ENCODE data around the gene DEDD. TPM values are rescaled to one million over a fixed set of nuclear protein-coding genes. Genes with fewer than 3 reads are reported as not detected.

The DEDD gene
- total and polyA plus RNA-seq, 8 donors: 25.8 to 55.8 (median 50.2) TPM

GRCh38 chr1:161177936-161178244, 45.4 kb upstream of the DEDD start:
- DNase-seq (no peak), ATAC-seq (no peak)
- peaks cover 12 to 44% of the 10 kb centered on the region in 2 donors for H3K4me1 ChIP-seq
- intact Hi-C loops (cut with DNase I): no loop called here
- no peak for TF ChIP-seq CTCF (IDR thresholded peaks at IDR 0.05)
- peaks cover 0 to 29% of the 10 kb centered on the region in 2 donors for H3K36me3 ChIP-seq
- peak overlapping the region; percentile 69 to 81 for H3K4me3 ChIP-seq
- H3K9me3 ChIP-seq: no peaks in the 10 kb centered on the region
- peak overlapping the region; percentile 69 to 77 for H3K27ac ChIP-seq
- no peaks in the 10 kb centered on the region for H3K27me3 ChIP-seq

GRCh38 chr1:161177112-161177935, 44.9 kb upstream of the DEDD start, which contains the start of gene B4GALT3:
Gene B4GALT3, minus strand, starts transcription at chr1:161177507. Its CDS starts 1,447 bp downstream, at chr1:161176060.
- H3K4me1 ChIP-seq: peaks cover 13 to 40% of the 10 kb centered on the region in 2 donors
- H3K4me3 ChIP-seq: peak within 1 kb of the TSS; percentile 69 to 81
- no peaks in the 10 kb centered on the region for H3K9me3 ChIP-seq
- peak within 1 kb of the TSS; percentile 69 to 77 for H3K27ac ChIP-seq
- TF ChIP-seq CTCF (IDR thresholded peaks at IDR 0.05): no peak
- DNase-seq (peak; percentile 83 to 99 (median 90)), ATAC-seq (peak; percentile 98)
- H3K27me3 ChIP-seq: no peaks in the 10 kb centered on the region
- intact Hi-C loops (cut with DNase I): no loop called here
- H3K36me3 ChIP-seq: peaks cover 0 to 34% of the 10 kb centered on the region in 2 donors

- H3K27me3 ChIP-seq: no peaks in the 10 kb centered on the region
- H3K9me3 ChIP-seq: no peaks in the 10 kb centered on the region
- peak overlapping the region; percentile 69 to 81 for H3K4me3 ChIP-seq
- peak overlapping the region; percentile 69 to 77 for H3K27ac ChIP-seq
- H3K36me3 ChIP-seq: peaks cover 0 to 42% of the 10 kb centered on the region in 2 donors
- DNase-seq (no peak), ATAC-seq (peak; percentile 43)
- H3K4me1 ChIP-seq: peaks cover 13 to 32% of the 10 kb centered on the region in 2 donors
- TF ChIP-seq CTCF (IDR thresholded peaks at IDR 0.05): no peak
- intact Hi-C loops (cut with DNase I): no loop called here
These were observed 44.1 kb upstream of the DEDD start for GRCh38 chr1:161176468-161177111.

- ATAC-seq: no peak
- H3K36me3 ChIP-seq: peaks cover 0 to 48% of the 10 kb centered on the region in 2 donors
- no peak for TF ChIP-seq CTCF (IDR thresholded peaks at IDR 0.05)
These were observed 43.4 kb upstream of the DEDD start for GRCh38 chr1:161175771-161176453.

GRCh38 chr1:161174911-161175310, 42.4 kb upstream of the DEDD start:
- Histone ChIP-seq H3K36me3 (peaks cover 0 to 58% of the 10 kb centered on the region in 2 donors), H3K27ac (no peak overlapping the region), H3K27me3 (no peaks in the 10 kb centered on the region), H3K4me1 (peaks cover 13 to 30% of the 10 kb centered on the region in 2 donors), H3K4me3 (no peak overlapping the region), H3K9me3 (no peaks in the 10 kb centered on the region)
- intact Hi-C loops (cut with DNase I): no loop called here
- no peak for DNase-seq
- TF ChIP-seq CTCF (IDR thresholded peaks at IDR 0.05): no peak
- ATAC-seq: no peak

More at GRCh38 chr1:161175771-161176453, 43.4 kb upstream of the DEDD start:
- no peak overlapping the region for H3K27ac ChIP-seq
- no peaks in the 10 kb centered on the region for H3K27me3 ChIP-seq
- DNase-seq: no peak
- H3K4me3 ChIP-seq: peak overlapping the region in 1 of 2 donors; percentile 81
- intact Hi-C loops (cut with DNase I): no loop called here
- H3K4me1 ChIP-seq: peaks cover 13 to 30% of the 10 kb centered on the region in 2 donors
- no peaks in the 10 kb centered on the region for H3K9me3 ChIP-seq
